Stimulated activated CD8-positive, alpha-beta memory T cell treated with anti-CD3 and anti-CD28 coated beads, Interleukin-15, amount 100 ng/mL, for 4 hours (primary cell): Measurements from ENCODE around the gene PDE11A.

Experiments used
- DNase-seq, 2 donors: peaks; one replicate each; pipeline ENCODE4 v3.0.0-alpha.2; 2020; ENCODE audit warnings: low read depth in 2 of 2

The PDE11A gene

DNA sequence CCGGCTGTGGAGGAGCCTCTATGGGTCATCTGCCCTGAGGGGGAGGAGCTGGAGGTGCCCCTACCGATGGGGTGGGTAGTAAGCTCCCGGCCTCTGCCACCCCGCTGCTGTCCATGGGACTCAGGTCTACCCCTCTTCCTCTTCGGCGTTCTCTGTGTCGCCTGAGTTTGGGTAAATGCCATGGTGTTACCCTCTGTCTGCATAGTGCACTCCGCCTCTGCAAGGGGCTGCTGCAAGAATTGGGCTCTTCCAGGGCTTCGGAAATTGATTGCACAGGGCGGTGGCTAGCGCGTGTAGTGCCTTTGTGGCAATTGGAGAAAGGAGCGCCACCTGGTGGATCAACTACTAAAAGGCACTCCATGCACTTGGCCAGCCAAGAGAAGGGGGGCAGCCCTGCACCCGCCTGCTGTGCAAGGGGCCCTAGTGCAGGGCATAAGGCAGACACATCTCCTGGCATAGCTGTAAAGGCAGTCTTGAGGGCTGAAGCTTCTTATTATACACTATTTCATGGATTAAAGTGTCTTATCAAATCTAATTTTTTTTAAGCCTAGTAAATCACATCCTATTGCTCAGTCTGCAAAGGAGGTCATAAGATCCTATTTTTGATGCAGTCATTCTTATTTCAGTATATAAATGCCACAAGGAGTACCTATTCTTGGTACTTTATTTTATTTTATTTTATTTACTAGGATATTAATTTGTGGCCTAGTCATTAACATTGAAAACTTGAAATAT lies 308.9 kb downstream of the PDE11A start:
- peak; percentile 23 to 47 for DNase-seq

DNA sequence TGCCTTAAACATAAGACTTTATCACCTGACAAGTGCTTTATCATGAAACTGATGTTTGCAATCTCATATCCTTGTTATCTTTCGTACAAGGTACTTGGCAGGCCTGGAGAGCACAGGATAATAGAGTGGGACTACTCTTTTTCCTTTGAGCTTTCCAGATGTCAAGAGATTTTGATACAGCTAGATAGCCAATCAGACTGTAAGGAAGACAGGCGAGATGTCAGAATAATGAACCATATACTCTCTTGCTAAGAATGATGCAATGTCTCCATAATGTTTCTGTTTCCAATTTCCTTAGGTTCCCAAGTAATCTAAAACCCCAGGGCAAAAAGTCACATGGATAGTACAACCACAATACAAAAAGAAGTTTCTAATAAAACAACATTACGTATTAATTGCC lies 313.1 kb downstream of the PDE11A start:
- DNase-seq = no peak

DNA sequence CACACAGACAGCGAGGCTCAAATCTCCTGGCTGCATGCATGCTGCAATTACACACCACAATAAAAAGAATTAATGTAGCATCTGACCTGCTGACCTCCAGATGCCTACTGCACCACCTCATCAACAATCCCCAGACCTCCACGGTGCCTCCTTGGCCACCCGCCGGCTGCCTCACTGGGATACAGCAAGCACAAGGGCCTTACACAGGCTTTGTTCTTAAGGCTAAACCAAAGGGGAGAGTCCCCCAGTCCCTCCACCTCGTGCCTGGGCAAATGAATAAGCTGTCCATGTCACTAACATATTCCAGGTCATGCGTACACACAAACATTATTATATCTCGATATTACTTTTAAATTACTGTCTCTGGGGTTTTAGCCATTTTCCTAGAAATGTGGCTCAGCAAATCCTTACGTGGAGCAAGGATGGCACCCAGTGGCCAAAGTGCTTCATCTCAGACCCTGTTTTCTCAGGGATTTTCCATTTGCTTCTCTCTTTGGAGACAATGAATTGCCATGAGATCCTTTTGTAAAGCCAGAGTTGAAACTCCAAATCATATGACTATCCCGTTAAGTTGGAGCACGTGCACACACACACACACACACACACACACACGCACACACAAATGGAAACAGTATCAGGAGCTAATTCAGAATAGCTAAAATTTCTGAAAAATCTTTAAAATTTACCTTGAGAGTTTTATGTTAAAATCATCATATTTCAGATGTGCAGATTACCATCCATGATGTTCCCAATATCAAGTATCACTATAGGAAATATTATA lies 313.8 kb downstream of the PDE11A start:
- no peak for DNase-seq

DNA sequence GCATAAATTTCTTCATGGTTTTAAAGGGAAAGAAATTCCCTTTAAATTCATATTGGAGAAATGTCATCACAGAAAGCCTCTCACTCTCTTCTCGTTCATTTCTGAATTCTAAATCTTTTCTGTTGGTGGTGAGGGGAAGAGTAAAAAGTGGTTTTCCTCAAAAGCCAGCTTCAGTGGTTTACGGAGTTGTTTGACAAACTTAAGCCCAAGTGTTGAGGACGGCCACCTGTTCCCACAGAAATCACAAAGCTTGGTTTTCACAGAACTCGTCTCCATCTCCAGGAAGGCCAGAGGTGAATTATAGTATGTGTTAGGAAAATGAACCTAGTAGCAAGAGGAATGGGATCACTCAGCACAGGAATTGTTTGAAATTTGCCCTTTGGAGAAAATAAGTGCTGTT lies 316.2 kb downstream of the PDE11A start:
- no peak for DNase-seq

DNA sequence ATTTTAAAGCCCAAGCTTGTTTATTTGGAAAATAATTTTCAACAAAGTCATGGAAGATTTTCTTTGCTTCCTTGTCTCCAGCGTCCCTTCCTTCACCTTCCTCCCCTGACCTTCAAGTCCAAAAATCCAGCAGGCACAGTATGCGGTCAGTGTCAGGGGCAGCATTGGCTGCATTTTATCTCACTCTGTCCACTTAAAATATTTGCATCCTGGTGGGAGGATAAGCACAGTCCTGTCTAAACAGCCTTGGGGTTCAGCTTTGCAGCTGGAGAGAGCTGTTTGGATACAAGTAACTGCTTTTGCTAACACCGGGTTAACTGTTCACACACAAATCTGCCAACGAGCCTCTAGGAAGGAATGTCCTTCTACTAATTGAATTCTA lies 318.1 kb downstream of the PDE11A start:
- no peak for DNase-seq

DNA sequence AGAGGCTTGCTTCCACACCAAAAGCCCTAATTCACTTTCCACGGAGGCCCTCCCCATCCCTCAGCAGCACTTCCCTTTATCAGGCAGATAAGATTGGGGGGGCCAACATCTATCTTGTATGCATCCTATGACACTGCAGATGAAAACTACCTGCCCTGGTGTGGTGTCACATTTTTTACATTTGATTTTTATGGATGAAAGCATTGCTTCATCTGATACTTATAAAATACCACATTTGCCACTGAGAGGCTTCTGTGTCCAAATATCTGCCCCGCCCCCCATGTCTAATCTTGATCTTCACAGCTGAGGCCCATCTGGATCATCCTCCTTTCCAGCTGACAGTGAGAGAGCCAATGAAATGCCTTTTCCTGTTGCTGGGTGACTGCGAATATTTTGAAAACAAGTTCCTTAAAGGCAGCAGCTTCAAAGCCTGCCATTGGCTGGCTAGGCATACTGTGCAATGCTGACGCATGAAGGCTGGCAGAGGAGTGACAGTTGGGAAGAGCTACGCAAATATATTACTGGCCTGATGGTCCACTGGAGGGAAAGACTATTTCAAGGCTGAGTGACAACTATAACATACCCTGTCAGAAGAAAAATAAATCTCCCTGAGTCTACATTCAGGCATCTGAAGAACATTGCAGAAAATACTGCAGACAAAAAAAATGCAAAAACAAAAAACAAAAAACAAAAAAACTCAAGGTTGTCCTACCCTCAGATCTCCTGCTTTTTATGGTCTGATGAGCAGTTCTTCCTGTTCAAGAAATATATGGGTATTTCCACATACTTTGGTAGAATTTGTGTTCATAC lies 318.7 kb downstream of the PDE11A start:
- no peak for DNase-seq

DNA sequence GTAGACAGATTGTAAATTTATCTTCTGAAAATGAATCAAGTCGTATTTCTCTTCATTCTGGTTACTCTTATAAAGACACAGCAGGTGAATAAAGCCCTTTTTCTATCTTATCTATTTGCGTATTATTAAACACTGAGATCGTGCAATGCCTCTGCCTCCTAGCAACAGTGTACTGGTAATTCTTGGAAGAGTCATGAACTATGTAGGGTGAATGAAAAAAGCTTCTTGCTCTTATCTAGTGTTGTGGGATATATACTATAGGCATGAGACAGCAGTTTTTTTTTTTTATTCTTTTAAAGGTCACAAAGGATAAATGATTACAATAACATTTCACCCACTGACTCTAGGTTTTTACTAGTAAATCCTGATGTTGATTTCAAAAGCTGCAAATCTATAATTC lies 324.2 kb downstream of the PDE11A start:
- DNase-seq = no peak

DNA sequence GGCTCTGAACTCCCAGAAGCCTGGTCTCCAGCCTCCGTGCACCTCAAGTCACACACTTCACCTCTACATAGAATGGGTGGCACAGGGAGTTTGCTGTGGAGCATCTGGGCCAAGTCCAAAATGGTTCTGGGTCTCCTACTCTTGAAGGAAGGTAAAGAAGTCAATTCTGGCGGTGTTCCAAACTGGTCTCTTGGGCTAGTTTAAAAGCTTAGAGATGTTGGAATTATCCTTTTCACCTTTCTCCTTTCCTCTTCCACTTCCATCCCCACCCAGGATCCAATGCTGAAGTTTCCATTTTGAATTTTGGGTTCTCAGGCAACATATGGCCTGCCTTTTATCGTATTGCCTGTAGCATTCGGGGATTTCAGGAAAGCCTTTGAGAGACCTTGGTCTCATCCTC lies 325.2 kb downstream of the PDE11A start:
- DNase-seq = no peak

DNA sequence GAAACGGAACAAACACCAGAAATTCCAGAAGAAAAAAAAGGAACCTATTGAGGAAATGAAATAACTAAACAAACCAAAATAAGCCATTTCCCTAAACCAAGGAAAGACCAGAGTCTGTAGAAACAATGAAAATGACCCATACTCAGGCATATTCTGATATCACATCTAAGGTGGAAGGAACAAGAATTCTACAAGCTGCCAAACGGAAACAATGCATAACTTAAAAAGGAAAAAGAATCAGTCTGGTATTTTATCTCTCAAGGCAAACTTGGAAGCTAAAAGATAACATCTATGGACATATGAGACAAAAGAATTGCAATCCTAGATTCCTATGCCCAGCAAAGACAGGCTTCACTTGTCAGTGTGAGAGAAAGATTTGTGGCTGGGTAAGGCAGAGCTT lies 326.2 kb downstream of the PDE11A start:
- DNase-seq = no peak

DNA sequence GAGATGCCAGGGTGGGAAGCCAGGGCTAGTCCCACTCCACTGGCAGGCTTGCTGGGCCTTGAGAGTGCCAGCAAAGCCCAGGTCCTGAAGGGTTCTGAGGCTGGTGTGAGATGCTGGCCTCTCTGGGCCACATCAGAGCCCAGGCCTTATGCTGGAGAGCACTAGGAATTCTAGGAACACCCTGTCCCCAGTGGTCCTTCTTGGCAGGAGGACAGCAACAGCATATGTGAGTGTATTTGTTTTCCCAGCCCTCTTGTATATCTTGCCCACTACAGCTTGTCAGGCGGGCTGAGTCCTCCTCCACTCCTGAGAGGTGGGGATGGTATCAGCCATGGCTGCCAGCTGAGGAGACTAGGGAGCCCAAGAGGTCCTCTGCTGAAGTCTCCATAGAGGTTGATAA lies 327.0 kb downstream of the PDE11A start:
- no peak for DNase-seq

DNA sequence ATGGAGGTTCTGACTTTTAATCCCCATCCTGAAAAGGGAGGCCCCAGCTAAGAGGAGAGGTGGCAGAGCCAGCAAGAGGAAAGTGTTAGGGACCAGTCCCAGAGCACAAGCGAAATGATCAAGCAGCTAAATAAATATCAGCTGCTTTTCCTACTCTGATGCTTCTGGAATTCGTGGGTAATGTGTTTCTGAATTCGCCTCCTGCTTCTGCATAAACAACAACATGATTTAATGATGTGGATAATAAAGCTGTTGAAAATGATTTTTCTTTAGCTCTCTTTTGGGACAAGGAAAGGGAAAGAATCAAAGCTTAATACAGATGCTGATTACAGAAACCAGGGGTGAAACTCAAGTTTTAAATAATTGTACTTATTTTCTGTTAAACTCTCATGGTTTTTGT lies 329.7 kb downstream of the PDE11A start:
- DNase-seq = no peak

DNA sequence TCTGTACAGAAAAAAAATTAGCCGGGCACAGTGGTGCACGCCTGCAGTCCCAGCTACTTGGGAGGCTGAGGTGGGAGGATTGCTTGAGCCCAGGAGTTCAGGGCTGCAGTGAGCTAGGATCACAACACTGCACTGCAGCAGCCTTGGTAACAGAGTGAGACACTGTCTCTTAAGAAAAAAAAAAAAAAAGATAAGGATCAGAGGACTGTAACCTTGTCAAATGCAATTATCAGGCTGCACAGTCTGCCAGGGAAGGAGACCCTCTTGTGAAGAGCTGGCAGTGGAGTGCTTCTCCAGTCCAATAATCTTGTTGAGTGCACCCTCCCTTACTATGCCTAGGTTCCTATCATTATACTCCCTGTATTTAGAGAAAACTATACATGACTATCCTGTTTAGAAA lies 330.7 kb downstream of the PDE11A start:
- DNase-seq = no peak

DNA sequence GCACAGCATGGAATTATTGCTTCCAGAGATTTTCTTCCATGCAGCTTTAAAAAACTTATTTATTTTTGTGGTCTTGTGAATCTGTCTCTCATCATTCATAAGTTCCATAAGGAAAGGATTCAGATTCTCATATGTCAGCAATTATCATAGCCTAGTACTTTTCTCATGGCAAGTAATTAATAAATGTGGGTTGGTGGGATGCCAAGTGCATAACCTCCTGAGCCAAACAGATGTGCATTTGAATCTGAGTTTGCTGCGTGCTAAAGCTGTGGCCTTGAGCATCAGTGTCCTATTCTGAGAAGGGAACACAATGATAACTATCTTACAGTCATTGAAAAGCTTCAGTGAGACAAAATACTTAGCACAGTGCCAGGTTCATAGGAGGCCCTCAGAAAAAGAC lies 331.9 kb downstream of the PDE11A start:
- DNase-seq = no peak

DNA sequence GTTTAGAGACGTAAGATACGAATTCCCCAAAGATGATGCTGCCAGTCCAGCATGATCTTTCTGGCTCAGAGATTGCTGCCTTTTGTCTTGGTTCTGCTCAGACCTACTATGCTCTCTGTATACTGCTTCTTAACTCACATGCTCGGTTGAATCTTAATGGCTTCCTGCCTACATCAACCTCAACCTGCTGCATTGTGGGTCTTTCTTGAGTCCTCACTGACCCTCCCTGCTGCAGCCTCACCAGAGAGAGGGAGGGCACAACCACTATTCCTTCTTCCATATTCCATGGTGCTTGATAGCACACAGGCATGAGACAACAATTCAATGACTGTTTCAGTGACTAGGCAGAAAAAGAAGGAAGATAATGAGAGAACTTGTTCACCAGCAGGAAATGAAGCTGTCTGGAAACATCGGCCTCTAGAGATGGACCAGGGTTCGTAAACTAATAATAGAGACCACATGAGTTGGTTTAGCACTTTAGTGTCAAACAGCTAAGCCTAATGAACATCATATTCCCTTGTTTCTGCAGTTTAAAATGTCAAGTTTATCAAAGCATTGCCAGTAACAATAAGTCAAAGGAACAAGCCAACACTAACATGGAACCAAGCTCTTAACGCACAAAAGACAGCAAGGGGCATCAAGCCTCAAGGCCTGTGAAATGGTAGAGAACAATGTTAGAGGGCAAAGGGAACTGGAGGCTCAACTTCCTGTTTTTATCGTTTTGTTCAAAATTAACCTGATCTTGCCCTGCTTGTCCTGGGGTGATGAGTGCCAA lies 333.9 kb downstream of the PDE11A start:
- no peak for DNase-seq

DNA sequence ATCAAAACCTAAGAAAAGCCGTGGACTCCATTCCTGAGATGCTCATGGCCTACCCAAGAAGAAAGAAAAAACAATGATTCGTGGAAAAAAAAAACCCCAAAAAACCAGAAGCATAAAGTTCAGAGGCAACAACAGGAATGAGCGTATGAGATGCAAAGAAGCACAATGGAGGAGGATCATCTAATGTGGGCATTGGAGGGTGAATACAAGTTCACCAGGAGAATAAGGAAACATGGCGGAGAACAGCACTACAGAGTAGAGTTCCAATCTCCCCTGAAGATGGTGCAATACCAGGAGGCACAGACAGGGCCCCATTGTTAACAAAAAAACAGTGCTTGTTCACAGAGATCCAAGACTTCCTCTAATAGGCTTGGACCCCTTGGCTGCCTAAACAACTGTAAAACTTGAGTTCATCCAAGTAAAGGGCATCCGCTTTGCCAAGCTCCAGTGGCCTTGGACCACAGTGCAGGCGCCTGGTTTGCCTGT lies 337.2 kb downstream of the PDE11A start:
- no peak for DNase-seq

DNA sequence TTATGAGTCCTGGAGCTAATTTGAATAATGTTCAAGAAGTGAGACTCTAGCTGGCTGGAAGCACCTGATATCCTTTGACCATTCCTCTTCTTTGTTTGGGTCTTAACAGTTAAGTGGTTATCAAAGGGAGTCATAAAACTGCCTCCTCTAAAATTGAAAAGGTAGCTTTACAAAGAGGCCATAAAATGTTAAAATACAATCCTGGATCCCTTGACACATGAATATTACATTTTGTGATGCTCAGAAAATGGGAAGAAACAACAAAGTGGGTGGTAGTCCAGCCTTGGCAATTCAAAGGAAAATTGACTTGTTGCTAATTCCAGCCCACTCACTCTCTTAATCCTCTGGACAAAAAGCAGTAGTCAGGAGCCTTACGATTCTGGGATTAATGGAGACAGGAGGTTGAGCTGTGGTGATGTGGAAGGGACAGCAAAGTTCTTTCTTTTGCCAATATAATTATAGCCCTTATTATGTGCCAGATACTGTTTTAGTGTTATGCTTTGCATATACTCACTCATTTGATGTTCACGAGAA lies 339.2 kb downstream of the PDE11A start:
- no peak for DNase-seq

DNA sequence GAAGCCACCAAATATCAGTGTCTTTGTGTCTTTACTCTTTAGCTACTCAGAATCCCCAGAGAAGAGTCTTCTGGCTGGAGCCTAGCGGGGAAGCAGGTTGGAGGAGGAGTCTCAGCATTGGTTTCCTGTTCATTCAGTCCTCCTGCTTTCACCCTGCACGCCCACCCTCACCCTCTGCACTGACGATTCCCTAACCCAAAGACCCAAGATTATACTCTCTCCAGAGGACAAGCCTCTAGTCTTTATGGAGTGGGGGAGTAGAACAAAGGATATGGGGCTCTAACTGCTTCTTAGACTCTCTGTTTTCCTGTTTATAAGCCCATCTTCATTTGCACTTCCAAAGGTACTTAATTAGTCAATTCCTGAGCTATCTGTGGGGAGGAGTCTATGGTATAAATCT lies 341.2 kb downstream of the PDE11A start:
- DNase-seq = no peak

DNA sequence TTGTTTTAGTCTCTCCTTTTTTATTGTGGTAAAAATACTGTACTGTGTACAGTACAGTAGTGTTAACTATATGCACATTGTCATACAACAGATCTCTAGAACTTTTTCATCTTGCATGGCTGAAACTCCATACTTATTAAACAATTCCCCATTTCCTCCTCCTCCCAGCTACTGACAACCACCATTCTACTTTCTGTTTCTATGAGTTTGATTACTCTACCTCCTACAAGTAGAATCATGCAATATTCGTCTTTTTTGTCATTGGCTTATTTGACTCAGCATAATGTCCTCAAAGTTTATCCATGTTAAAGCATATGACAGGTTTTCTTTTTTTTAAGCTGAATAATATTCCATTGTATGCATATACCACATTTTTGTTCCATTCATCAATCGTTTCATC lies 341.8 kb downstream of the PDE11A start:
- no peak for DNase-seq

DNA sequence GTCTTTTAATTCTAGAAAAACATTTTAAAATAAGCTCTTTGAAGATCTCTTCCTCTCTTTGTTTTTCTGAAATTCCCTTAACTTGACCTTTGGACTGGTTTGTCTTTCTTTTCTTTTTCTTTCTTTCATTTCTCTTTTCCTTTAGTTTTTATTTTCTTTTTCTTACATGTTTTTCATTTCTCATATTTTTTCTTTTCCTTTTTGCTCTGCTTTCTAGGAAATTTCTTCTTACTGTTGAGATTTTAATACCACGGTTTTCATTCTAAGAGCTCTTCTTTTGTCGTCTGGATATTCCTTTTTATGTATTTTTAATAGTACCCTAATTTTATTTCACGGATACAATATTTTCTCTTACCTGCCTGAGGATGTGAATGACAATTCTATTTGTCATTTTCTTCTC lies 342.2 kb downstream of the PDE11A start:
- DNase-seq = no peak

DNA sequence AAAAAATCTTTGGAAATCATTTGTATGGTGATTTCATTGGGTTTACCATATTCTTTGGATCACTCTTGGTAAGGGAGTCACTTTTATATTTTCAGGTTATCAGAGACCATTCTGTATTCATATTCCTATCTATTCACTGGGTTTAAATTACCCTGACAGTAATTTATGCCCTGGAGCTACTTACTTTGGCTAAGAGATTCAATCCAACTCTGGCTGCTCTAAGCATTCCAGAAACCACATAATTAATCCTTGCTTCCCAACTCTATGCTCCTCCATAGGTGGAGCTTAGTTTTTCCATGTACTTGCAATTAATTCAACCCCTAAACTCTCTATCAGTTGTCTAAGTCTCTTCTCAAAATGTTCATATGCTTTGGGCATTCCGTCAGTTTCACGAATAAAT lies 343.7 kb downstream of the PDE11A start:
- no peak for DNase-seq

DNA sequence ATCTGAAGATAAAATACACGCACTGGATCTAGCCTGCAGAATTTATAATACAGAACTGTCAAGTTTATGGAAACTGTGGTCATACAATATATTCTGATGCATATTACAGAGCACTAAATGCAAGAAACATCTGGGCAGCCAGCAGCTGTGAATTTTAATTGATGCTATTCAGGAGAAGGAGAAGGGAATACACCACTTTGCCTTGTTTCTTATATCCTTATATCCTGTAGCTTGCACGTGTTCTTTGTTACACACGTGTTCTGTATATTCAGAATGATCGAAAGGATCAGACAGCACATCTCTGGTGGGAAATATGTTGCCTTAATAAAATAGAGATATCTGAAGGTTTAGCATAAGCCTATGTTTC lies 344.2 kb downstream of the PDE11A start:
- DNase-seq = no peak
